SJSA1 (cell line): Measurements from ENCODE around the gene HEATR5A. TPM values are rescaled to one million over a fixed set of nuclear protein-coding genes. Genes with fewer than 3 reads are reported as not detected.
"Not testable (repeated sequence)": the region's sequence is repeated elsewhere in the genome, so short reads cannot be mapped to it uniquely, and the experiment has no call there.

Experiments
- DNase-seq, 2 experiments: peaks; one replicate each; pipeline ENCODE4 v3.0.0-alpha.2; 2015 to 2020; ENCODE audit warnings: low spot score in 2 of 2, low read depth in 1 of 2
- H3K27ac ChIP-seq: fragments of 250-450 bp; sonication (Bioruptor Pico); 2 replicates; pipeline ENCODE4 v1.5.1; 2020; ENCODE audit warnings: mild to moderate bottlenecking, moderate library complexity
- H3K27me3 ChIP-seq: fragments of 250-450 bp; sonication (Bioruptor Pico); replicated peaks from 2 replicates; pipeline ENCODE4 v1.5.1; 2020; ENCODE audit warnings: mild to moderate bottlenecking, moderate library complexity
- H3K36me3 ChIP-seq: fragments of 250-450 bp; sonication (Bioruptor Pico); 2 replicates; pipeline ENCODE4 v1.5.1; 2020; ENCODE audit warnings: mild to moderate bottlenecking
- H3K4me1 ChIP-seq: fragments of 250-450 bp; sonication (Bioruptor Pico); replicated peaks from 2 replicates; pipeline ENCODE4 v1.6.1; 2021; ENCODE audit warnings: mild to moderate bottlenecking
- H3K4me3 ChIP-seq: fragments of 250-450 bp; sonication (Bioruptor Pico); 2 replicates; pipeline ENCODE4 v1.5.1; 2020; ENCODE audit warnings: mild to moderate bottlenecking
- H3K9me3 ChIP-seq: fragments of 250-450 bp; sonication (Bioruptor Pico); replicated peaks from 2 replicates; pipeline ENCODE4 v1.5.1; 2020; ENCODE audit warnings: mild to moderate bottlenecking
- total RNA-seq: library from RNA; depleted of rRNA; stranded (reverse); fragments of >200 nt; shearing (Covaris generic); gene quantifications from 2 replicates; pipeline ENCODE4 v1.2.3, GENCODE V29; 2014

Gene HEATR5A
- total RNA-seq, 1 experiment from 2014 or later, result 23.4 TPM

- Histone ChIP-seq H3K36me3 (no peaks in the 10 kb centered on the region), H3K4me1 (peaks cover 9% of the 10 kb centered on the region; the same call in 1 of the 2 replicates), H3K4me3 (no peak overlapping the region), H3K27ac (no peak overlapping the region), H3K9me3 (no peaks in the 10 kb centered on the region), H3K27me3 (no peaks in the 10 kb centered on the region)
- no peak for DNase-seq
Observed at GRCh38 chr14:31271648-31272047, 148.7 kb downstream of the HEATR5A start.

GRCh38 chr14:31270196-31270772 lies 150.1 kb downstream of the HEATR5A start:
- no peak overlapping the region for H3K27ac ChIP-seq

GRCh38 chr14:31269634-31270195 lies 150.6 kb downstream of the HEATR5A start:
- Histone ChIP-seq H3K4me3 (no peak overlapping the region), H3K4me1 (peaks cover 9% of the 10 kb centered on the region; the same call in 1 of the 2 replicates), H3K9me3 (no peaks in the 10 kb centered on the region), H3K27ac (no peak overlapping the region), H3K36me3 (no peaks in the 10 kb centered on the region), H3K27me3 (no peaks in the 10 kb centered on the region)
- DNase-seq, result no peak

More at GRCh38 chr14:31270196-31270772, 150.1 kb downstream of the HEATR5A start:
- peak in 1 of 2 experiments; percentile 44 for DNase-seq
- H3K27me3 ChIP-seq, result no peaks in the 10 kb centered on the region
- no peaks in the 10 kb centered on the region for H3K9me3 ChIP-seq
- no peaks in the 10 kb centered on the region for H3K36me3 ChIP-seq
- no peak overlapping the region for H3K4me3 ChIP-seq
- peaks cover 9% of the 10 kb centered on the region; the same call in 1 of the 2 replicates for H3K4me1 ChIP-seq

DNA sequence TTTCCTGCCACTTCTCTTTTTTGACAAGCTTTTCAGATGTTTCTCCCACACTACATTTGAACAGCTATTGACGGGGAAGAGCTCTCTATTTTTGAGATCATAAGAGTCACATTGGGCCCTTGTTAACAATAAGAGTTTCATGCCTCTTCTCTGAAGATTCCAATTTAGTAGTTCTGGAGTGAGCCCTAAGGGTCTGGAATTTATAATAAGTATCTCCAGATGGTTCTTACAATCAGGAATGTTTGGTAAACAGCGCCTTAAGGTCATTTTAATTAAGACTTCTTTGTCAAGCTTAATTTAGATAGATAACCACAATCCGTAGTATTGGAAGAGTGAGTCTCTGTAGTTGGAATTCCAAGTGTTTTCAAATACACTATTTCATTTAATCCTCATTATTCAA lies 152.1 kb downstream of the HEATR5A start:
- H3K4me1 ChIP-seq, result peaks cover 17% of the 10 kb centered on the region
- no peak overlapping the region for H3K4me3 ChIP-seq
- no peak overlapping the region for H3K27ac ChIP-seq
- H3K9me3 ChIP-seq, result no peaks in the 10 kb centered on the region
- DNase-seq, result no peak
- no peaks in the 10 kb centered on the region for H3K27me3 ChIP-seq
- no peaks in the 10 kb centered on the region for H3K36me3 ChIP-seq

DNA sequence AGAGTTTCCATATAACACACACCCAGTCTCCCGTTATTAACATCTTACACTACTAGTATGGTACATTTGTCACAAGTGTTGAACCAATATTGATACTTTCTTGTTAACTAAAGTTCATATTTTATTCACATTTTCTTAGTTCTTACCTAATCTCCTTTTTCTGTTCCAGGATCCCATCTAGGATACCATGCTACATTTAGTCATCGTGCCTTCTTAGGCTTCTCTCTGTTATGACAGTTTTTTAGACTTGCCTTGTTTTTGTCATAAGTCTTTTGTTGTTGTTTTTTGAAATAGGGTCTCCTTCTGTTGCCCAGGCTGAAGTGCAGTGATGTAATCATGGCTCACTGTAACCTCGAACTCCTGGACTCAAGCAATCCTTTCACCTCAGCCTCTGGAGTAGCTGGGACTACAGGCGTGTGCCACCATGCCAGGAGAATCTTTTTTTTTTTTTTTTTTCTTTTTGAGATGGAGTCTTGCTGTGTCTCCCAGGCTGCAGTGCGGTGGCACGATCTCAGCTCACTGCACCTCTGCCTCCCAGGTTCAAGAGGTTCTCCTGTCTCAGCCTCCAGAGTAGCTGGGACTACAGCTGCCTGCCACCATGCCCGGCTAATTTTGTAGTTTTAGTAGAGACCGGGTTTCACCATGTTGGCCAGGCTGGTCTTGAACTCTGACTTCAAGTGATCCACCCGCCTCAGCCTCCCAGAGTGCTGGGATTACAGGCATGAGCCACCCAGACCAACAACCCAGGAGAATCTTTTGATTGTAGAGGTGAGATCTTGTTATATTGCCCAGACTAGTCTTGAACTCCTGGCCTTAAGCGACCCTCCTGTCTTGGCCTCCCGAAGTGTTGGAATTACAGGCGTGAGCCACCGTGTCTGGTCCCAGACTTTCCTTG lies 153.7 kb downstream of the HEATR5A start:
- no peak overlapping the region for H3K27ac ChIP-seq
- H3K36me3 ChIP-seq, result no peaks in the 10 kb centered on the region
- no peak overlapping the region for H3K4me3 ChIP-seq
- H3K4me1 ChIP-seq, result peaks cover 18% of the 10 kb centered on the region
- no peaks in the 10 kb centered on the region for H3K27me3 ChIP-seq
- no peaks in the 10 kb centered on the region for H3K9me3 ChIP-seq
- DNase-seq, result no peak

GRCh38 chr14:31265701-31266398 lies 154.5 kb downstream of the HEATR5A start:
- Histone ChIP-seq H3K9me3 (no peaks in the 10 kb centered on the region), H3K27ac (no peak overlapping the region), H3K36me3 (no peaks in the 10 kb centered on the region), H3K27me3 (no peaks in the 10 kb centered on the region), H3K4me3 (no peak overlapping the region), H3K4me1 (peaks cover 18% of the 10 kb centered on the region)
- no peak for DNase-seq

- Histone ChIP-seq H3K27me3 (no peaks in the 10 kb centered on the region), H3K36me3 (no peaks in the 10 kb centered on the region), H3K4me3 (no peak overlapping the region), H3K27ac (no peak overlapping the region), H3K4me1 (peaks cover 13% of the 10 kb centered on the region), H3K9me3 (no peaks in the 10 kb centered on the region)
- peak; percentile 62 to 79 for DNase-seq
Observed at GRCh38 chr14:31263485-31264133, 156.7 kb downstream of the HEATR5A start.

DNA sequence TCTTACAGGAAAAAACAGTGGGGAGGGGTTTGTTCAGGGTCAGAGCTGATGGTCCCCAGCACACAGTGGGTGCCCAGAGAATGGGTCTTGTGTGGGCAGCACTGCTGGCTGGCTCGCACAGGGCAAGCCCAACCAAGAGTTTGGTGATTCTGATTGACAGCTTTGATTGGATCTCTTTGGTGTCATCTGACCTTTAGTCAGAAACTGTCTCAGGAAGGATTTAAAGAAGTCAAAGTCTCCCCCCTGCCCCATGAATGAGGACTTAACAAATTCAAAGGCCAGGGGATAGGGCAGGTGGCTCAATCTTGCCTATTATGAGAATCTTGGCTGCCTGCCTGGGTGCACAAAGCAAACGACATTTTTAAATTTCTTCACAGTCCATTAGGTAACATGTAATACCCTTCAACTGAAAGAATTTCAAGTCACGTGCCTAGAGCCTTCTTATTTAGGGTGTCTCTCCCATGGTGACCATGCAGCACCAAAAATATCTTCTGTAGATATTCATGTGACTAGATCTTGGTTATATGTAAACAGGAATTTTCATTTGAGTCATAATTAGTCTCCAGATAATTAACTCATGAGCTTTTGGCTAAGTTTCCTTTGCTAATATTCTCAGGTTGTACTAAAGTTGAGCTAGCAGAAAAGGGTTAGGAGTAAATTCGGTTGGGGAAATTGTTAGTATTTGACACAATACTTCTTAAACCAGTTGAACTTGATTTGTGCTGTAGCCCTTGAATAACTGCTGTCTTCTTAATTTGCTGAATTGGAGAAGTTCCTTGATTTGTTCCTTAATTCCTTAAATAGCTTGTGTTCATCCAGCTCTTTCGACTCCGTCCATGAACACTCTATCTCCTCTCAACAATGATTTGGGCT lies 158.3 kb downstream of the HEATR5A start:
- H3K36me3 ChIP-seq, result no peaks in the 10 kb centered on the region

DNA sequence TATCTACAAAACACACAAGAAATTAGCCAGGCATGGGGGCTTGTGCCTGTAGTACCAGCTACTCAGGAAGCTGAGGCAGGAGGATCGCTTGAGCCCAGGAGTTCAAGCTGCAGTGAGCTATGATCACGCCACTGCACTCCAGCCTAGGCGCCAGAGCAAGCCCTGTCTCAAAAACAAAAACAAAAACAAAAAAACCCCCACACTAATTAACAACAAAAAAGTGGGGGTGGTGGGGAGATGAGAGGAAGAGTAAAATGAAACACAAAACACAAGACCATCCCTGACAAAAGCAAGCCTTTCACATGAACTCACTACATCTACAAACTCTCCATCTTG lies 158.9 kb downstream of the HEATR5A start:
- no peak overlapping the region for H3K27ac ChIP-seq
- H3K27me3 ChIP-seq, result no peaks in the 10 kb centered on the region
- DNase-seq, result no peak
- H3K4me3 ChIP-seq, result no peak overlapping the region
- peaks cover 13% of the 10 kb centered on the region for H3K4me1 ChIP-seq
- H3K36me3 ChIP-seq, result no peaks in the 10 kb centered on the region
- no peaks in the 10 kb centered on the region for H3K9me3 ChIP-seq

More for the DNA sequence above, 158.3 kb downstream of the HEATR5A start:
- DNase-seq, result no peak
- Histone ChIP-seq H3K27ac (no peak overlapping the region), H3K4me3 (no peak overlapping the region), H3K4me1 (peaks cover 13% of the 10 kb centered on the region), H3K9me3 (no peaks in the 10 kb centered on the region), H3K27me3 (no peaks in the 10 kb centered on the region)

DNA sequence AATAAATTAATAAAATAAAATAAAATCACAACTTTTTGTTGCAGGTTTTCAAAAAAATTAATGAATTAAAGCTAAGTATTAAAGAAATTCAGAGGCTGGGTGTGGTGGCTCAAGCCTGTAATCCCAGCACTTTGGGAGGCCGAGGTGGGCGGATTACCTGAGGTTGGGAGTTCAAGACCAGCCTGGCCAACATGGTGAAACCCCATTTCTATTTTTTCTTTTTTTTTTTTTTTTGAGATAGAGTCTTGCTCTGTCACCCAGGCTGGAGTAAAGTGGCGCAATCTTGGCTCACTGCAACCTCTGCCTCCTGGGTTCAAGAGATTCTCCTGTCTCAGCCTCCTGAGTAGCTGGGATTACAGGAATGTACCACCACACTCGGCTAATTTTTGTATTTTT lies 161.3 kb downstream of the HEATR5A start:
- not testable (repeated sequence) for DNase-seq, H3K4me3 ChIP-seq, H3K4me1 ChIP-seq, H3K27me3 ChIP-seq, H3K27ac ChIP-seq, H3K36me3 ChIP-seq, H3K9me3 ChIP-seq

DNA sequence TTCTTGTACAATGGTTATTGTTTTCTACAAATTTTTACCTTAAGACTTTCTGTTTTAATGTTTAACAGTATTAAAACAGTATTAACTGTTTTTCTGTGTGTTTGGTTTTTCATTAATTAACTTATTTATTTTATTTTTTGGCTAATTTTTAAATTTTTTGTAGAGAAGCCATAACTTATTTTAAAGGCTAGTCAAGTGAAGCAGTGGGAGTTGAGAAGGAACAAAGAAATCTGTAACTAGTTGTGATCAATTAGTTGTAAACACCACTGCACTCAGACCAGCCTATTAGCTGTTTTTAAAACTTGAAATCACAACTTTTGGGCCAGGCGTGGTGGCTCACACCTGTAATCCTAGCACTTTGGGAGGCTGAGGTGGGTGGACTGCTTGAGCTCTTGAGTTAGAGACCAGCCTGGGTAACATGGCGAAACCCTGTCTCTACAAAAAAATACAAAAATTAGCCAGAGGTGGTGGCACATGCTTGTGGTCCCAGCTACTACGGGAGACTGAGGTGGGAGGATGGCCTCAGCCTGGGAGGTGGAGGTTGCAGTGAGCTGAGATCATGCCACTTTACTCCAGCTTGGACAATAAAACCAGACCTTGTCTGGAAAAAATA lies 161.8 kb downstream of the HEATR5A start:
- Histone ChIP-seq H3K4me3 (no peak overlapping the region), H3K9me3 (no peaks in the 10 kb centered on the region), H3K4me1 (peaks cover 4% of the 10 kb centered on the region), H3K36me3 (no peaks in the 10 kb centered on the region), H3K27ac (no peak overlapping the region), H3K27me3 (no peaks in the 10 kb centered on the region)
- DNase-seq, result no peak

DNA sequence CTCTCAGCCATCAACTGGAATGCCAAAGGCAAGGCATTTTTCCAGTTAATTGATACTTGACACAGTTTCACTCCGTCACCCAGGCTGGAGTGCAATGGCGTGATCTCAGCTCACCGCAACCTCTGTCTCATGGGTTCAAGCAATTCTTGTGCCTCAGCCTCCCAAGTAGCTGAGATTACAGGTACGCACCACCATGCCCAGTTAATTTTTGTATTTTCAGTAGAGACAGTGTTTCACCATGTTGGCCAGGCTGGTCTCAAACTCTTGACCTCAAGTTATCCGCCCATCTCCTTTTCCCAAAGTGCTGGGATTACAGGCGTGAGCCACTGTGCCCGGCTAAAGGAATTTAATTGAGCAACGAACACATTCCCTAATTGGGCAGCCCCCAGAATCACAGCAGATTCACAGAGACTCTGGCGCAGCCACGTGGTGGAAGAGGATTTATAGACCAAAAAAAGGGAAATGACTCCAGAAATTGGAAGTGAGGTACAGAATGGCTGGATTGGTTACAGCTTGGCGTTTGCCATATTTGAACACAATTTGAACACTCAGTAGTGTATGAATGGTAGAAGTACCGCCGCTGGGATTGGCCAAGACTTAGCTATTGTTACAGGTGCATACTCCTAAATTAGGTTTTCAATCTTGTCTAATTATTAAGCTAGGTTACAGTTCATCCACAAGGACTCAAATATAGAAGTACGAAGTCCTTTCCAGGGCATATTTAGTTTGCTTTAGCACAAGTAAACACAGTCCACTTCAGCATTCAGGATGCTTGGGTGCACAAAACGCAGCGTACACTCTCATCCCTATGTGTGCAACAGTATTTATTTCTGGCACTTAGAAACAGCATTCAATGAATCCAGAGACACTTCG lies 162.6 kb downstream of the HEATR5A start:
- not testable (repeated sequence) for H3K36me3 ChIP-seq, H3K27ac ChIP-seq, H3K4me1 ChIP-seq, DNase-seq, H3K9me3 ChIP-seq, H3K4me3 ChIP-seq, H3K27me3 ChIP-seq
